Keratinocyte (primary cell): ENCODE measurements around the gene APH1B.

Source experiments
- CTCF ChIP-seq, 3 experiments: IDR thresholded peaks in 1 of 3; conservative IDR thresholded peaks in 1 of 3; optimal IDR thresholded peaks in 1 of 3; 2 replicates in 2 of 3; 3 replicates in 1 of 3; pipeline versions ENCODE3 to v1.5.1; 2011; ENCODE audit warnings: low read length in 3 of 3, mild to moderate bottlenecking in 3 of 3, moderate library complexity in 2 of 3, control low read depth in 1 of 3, inconsistent platforms in 1 of 3; ENCODE audit not compliant: insufficient read depth in 2 of 3; ENCODE audit errors: extremely low read depth in 1 of 3
- EZH2 ChIP-seq: IDR thresholded peaks from one replicate; pipeline ENCODE4 v1.6.1; 2012; ENCODE audit warnings: inconsistent platforms, mild to moderate bottlenecking, low read length, moderate library complexity

DNA sequence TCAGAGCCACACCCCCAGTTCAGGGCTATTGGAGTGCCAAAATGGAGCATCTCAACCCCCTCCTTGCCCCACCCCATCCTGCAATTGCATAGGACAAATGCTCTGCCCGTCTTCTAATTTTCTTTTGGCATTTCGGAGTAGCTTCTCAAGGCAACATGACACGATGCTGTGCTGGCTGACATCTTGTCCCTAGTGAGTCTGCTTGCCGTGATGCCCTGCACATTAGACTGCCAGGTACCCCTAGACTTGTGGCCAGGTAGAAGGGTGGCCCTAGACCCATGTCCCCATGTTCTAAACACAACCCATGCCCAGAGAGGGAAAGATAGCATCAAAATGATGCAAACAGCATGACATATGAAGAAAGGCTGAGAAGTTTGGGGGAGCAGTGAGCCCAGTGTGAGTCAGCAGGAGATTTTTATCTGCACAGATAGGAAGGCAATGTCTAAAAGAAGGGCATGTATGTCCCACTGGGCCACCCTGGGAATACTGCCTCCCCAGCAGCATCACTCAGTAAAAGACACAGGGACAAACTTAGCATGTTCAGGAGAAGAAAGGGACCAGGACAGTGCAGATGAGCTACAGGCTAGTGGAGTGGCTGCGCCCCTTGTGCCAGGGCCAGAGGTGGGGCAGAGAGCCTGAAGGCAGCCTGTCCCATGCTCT lies 67.5 kb downstream of the APH1B start:
- no peak for TF ChIP-seq CTCF (optimal IDR thresholded peaks at IDR 0.05 in 1 of 3, IDR thresholded peaks at IDR 0.05 in 1 of 3, conservative IDR thresholded peaks at IDR 0.05 in 1 of 3; ENCODE audit: extremely low read depth in 1 of 3, insufficient read depth in 2 of 3, low read length in 3 of 3)
- TF ChIP-seq EZH2 = no peak
